ENCODE measurements around the gene GPC5. TPM values are rescaled to one million over a fixed set of nuclear protein-coding genes. Genes with fewer than 3 reads are reported as not detected.

Gene GPC5
- total RNA-seq, 1 donor from 2014 or later, result 0.07 TPM

DNA sequence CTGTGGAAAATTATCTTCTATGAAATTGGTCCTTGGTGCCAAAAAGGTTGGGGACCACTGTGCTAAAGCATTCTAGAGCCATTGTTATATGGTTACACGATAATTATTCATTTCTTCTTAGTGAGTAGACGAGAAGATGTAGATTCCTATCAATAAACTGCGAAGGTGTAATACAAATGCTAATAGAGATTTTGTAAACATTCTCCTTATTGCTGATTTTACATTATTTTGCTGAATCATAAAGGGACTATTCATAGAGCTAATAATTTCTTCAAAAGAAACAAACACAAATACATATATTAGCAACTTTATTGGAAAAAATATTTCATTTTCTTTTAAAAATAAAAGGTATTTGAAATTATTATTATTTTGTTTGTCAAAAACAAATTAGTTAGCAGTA, 1005.2 kb downstream of the GPC5 start:
- no peak for DNase-seq (ENCODE audit: low spot score)
- H3K4me1 ChIP-seq, result peaks cover 11% of the 10 kb centered on the region
- no peak overlapping the region for H3K4me2 ChIP-seq
- H3K27me3 ChIP-seq, result no peaks in the 10 kb centered on the region
- no peak overlapping the region for H3K4me3 ChIP-seq
- no peak overlapping the region for H2AFZ ChIP-seq (replicated peaks)
- H3K9ac ChIP-seq, result no peak overlapping the region
- no peaks in the 10 kb centered on the region for H3K36me3 Mint-ChIP-seq
- no peak overlapping the region for H3K4me3 Mint-ChIP-seq
- no peak overlapping the region for H3K27ac Mint-ChIP-seq
- no peaks in the 10 kb centered on the region for H3K9me3 ChIP-seq (ENCODE audit: low read depth)
- no peaks in the 10 kb centered on the region for H3K36me3 ChIP-seq
- no peaks in the 10 kb centered on the region for H3K4me1 Mint-ChIP-seq
- TF ChIP-seq EZH2phosphoT487 (IDR thresholded peaks at IDR 0.05) (no peak), EZH2 (IDR thresholded peaks at IDR 0.05) (no peak)
- TF ChIP-seq, protein P1, sequence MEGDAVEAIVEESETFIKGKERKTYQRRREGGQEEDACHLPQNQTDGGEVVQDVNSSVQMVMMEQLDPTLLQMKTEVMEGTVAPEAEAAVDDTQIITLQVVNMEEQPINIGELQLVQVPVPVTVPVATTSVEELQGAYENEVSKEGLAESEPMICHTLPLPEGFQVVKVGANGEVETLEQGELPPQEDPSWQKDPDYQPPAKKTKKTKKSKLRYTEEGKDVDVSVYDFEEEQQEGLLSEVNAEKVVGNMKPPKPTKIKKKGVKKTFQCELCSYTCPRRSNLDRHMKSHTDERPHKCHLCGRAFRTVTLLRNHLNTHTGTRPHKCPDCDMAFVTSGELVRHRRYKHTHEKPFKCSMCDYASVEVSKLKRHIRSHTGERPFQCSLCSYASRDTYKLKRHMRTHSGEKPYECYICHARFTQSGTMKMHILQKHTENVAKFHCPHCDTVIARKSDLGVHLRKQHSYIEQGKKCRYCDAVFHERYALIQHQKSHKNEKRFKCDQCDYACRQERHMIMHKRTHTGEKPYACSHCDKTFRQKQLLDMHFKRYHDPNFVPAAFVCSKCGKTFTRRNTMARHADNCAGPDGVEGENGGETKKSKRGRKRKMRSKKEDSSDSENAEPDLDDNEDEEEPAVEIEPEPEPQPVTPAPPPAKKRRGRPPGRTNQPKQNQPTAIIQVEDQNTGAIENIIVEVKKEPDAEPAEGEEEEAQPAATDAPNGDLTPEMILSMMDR (IDR thresholded peaks at IDR 0.05), result no peak
- no peaks in the 10 kb centered on the region for H3F3A ChIP-seq (ENCODE audit: low read depth)
- H4K20me1 ChIP-seq (ENCODE audit: low read depth), result no peaks in the 10 kb centered on the region
- H3K27me3 Mint-ChIP-seq (ENCODE audit: insufficient read depth, low read depth), result no peaks in the 10 kb centered on the region
- no peak overlapping the region for H3K27ac ChIP-seq
- no peaks in the 10 kb centered on the region for H3K79me2 ChIP-seq (ENCODE audit: low read depth)
- peaks cover 2% of the 10 kb centered on the region for H3K9me3 Mint-ChIP-seq

- Histone ChIP-seq H4K20me1 (ENCODE audit: low read depth) (no peaks in the 10 kb centered on the region), H3K36me3 (no peaks in the 10 kb centered on the region), H3K4me2 (no peak overlapping the region), H3K9ac (no peak overlapping the region), H3K27ac (no peak overlapping the region), H3K27me3 (no peaks in the 10 kb centered on the region), H3F3A (ENCODE audit: low read depth) (no peaks in the 10 kb centered on the region), H3K4me3 (no peak overlapping the region), H3K79me2 (ENCODE audit: low read depth) (no peaks in the 10 kb centered on the region), H2AFZ (replicated peaks) (no peak overlapping the region), H3K9me3 (ENCODE audit: low read depth) (no peaks in the 10 kb centered on the region), H3K4me1 (no peaks in the 10 kb centered on the region)
- no peaks in the 10 kb centered on the region for H3K4me1 Mint-ChIP-seq
- no peaks in the 10 kb centered on the region for H3K9me3 Mint-ChIP-seq
- H3K27me3 Mint-ChIP-seq (ENCODE audit: insufficient read depth, low read depth), result no peaks in the 10 kb centered on the region
- TF ChIP-seq, protein P1 (IDR thresholded peaks at IDR 0.05), result no peak
- TF ChIP-seq EZH2 (IDR thresholded peaks at IDR 0.05) (no peak), EZH2phosphoT487 (IDR thresholded peaks at IDR 0.05) (no peak)
- H3K4me3 Mint-ChIP-seq, result no peak overlapping the region
- DNase-seq (ENCODE audit: low spot score), result peak; percentile 22
- no peak overlapping the region for H3K27ac Mint-ChIP-seq
- no peaks in the 10 kb centered on the region for H3K36me3 Mint-ChIP-seq
Measured at GRCh38 chr13:92407858-92408257, 1009.4 kb downstream of the GPC5 start.

DNA sequence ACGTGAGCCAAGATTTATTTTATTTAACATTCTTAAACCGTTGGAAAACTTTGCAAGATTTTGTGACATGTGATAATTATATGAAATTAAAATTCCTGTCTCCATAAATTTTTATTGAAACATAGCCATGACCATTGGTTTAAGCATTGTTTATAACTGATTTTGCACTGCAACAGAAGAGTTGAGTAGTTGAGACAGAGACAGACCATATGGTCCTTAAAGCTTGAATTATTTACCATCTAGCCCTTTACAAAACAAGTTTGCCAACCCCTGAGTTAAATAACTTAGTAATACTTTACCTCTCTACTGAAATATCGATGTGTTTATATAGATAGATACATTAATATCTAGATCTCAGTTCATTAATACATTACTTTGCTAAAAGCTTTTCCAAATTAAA, 1014.1 kb downstream of the GPC5 start:
- Histone ChIP-seq H3K27ac (no peak overlapping the region), H3K4me3 (no peak overlapping the region), H3K9ac (no peak overlapping the region), H2AFZ (replicated peaks) (no peak overlapping the region), H3F3A (ENCODE audit: low read depth) (no peaks in the 10 kb centered on the region), H3K79me2 (ENCODE audit: low read depth) (no peaks in the 10 kb centered on the region), H3K4me2 (no peak overlapping the region), H3K27me3 (no peaks in the 10 kb centered on the region), H3K9me3 (ENCODE audit: low read depth) (no peaks in the 10 kb centered on the region), H3K4me1 (no peaks in the 10 kb centered on the region), H4K20me1 (ENCODE audit: low read depth) (no peaks in the 10 kb centered on the region), H3K36me3 (no peaks in the 10 kb centered on the region)
- H3K27ac Mint-ChIP-seq, result no peak overlapping the region
- no peaks in the 10 kb centered on the region for H3K27me3 Mint-ChIP-seq (ENCODE audit: insufficient read depth, low read depth)
- no peak for DNase-seq (ENCODE audit: low spot score)
- H3K9me3 Mint-ChIP-seq, result no peaks in the 10 kb centered on the region
- H3K4me3 Mint-ChIP-seq, result no peak overlapping the region
- H3K4me1 Mint-ChIP-seq, result no peaks in the 10 kb centered on the region
- TF ChIP-seq EZH2phosphoT487 (IDR thresholded peaks at IDR 0.05) (no peak), EZH2 (IDR thresholded peaks at IDR 0.05) (no peak)
- TF ChIP-seq, protein P1 (IDR thresholded peaks at IDR 0.05), result no peak
- no peaks in the 10 kb centered on the region for H3K36me3 Mint-ChIP-seq
